Osteoblast (primary cell): Measurements from ENCODE around the gene LAG3. TPM values are rescaled to one million over a fixed set of nuclear protein-coding genes. Genes with fewer than 3 reads are reported as not detected.

Experiments
- DNase-seq: peaks from one replicate; pipeline ENCODE4 v3.0.0; 2011; ENCODE audit warnings: low spot score, mixed read lengths; ENCODE audit not compliant: insufficient read length; ENCODE audit errors: missing footprints
- H2AFZ ChIP-seq: 2 replicates; pipeline ENCODE4 v1.6.0; 2011; ENCODE audit warnings: mild to moderate bottlenecking, low read length
- H3K27ac ChIP-seq: 2 replicates; pipeline ENCODE4 v1.5.1; 2011; ENCODE audit warnings: mild to moderate bottlenecking, low read depth, low read length, moderate library complexity
- H3K27me3 ChIP-seq: 2 replicates; pipeline ENCODE4 v1.6.0; 2012; ENCODE audit warnings: mild to moderate bottlenecking, control low read depth, inconsistent platforms, low read length, moderate library complexity; ENCODE audit not compliant: insufficient read depth
- H3K36me3 ChIP-seq: 2 replicates; pipeline ENCODE4 v1.5.1; 2011; ENCODE audit warnings: mild to moderate bottlenecking, low read length, control low read depth, moderate library complexity; ENCODE audit not compliant: insufficient read depth
- H3K4me1 ChIP-seq: 2 replicates; pipeline ENCODE4 v1.5.1; 2011; ENCODE audit warnings: mild to moderate bottlenecking, low read length, control low read depth, moderate library complexity; ENCODE audit not compliant: insufficient read depth
- H3K4me2 ChIP-seq: 2 replicates; pipeline ENCODE4 v1.6.0; 2011; ENCODE audit warnings: mild to moderate bottlenecking, low read length; ENCODE audit not compliant: insufficient read depth
- H3K4me3 ChIP-seq: fragments of 200-600 bp; sonication (generic); 3 replicates; pipeline ENCODE4 v1.5.1; 2012; ENCODE audit warnings: mild to moderate bottlenecking, low read length, inconsistent platforms; ENCODE audit not compliant: insufficient read depth
- H3K79me2 ChIP-seq: 2 replicates; pipeline ENCODE4 v1.6.0; 2012; ENCODE audit warnings: mild to moderate bottlenecking, low read length, control low read depth, inconsistent platforms; ENCODE audit not compliant: insufficient read depth
- H3K9me3 ChIP-seq: 2 replicates; pipeline ENCODE4 v1.5.1; 2011; ENCODE audit warnings: low read depth, low read length, control low read depth
- H4K20me1 ChIP-seq: 2 replicates; pipeline ENCODE4 v1.6.0; 2012; ENCODE audit warnings: mild to moderate bottlenecking, low read length, control low read depth; ENCODE audit not compliant: insufficient read depth
- total RNA-seq: library from RNA; depleted of rRNA; stranded (reverse); fragments of >200 nt; gene quantifications from 2 replicates; pipeline ENCODE4 v1.2.3, GENCODE V29; 2012
- TF ChIP-seq, protein P1 (sequence below): IDR thresholded peaks from 2 replicates; pipeline ENCODE4 v1.5.1; 2011; ENCODE audit warnings: mild to moderate bottlenecking, low read depth, low read length, moderate library complexity; ENCODE audit errors: extremely low read depth

The LAG3 gene
- total RNA-seq, 1 donor: not detected

DNA sequence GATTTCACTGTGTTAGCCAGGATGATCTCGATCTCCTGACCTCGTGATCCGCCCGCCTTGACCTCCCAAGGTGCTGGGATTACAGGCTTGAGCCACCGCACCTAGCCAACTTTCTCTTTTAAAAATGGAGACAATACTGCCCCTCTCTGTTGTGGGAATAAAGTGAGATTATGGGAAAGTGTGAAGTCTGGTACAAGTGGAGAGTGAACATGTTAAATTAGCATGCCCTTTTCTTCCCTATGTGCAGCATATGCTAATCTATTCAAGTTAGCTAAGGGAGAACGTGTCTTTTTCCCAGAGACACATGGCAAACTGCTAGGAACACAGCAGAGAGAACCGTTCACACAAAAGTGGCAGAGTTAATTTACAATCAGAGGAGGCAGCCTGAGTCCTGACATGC is 47.0 kb upstream of the LAG3 start:
- TF ChIP-seq, protein P1, sequence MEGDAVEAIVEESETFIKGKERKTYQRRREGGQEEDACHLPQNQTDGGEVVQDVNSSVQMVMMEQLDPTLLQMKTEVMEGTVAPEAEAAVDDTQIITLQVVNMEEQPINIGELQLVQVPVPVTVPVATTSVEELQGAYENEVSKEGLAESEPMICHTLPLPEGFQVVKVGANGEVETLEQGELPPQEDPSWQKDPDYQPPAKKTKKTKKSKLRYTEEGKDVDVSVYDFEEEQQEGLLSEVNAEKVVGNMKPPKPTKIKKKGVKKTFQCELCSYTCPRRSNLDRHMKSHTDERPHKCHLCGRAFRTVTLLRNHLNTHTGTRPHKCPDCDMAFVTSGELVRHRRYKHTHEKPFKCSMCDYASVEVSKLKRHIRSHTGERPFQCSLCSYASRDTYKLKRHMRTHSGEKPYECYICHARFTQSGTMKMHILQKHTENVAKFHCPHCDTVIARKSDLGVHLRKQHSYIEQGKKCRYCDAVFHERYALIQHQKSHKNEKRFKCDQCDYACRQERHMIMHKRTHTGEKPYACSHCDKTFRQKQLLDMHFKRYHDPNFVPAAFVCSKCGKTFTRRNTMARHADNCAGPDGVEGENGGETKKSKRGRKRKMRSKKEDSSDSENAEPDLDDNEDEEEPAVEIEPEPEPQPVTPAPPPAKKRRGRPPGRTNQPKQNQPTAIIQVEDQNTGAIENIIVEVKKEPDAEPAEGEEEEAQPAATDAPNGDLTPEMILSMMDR: no peak

DNA sequence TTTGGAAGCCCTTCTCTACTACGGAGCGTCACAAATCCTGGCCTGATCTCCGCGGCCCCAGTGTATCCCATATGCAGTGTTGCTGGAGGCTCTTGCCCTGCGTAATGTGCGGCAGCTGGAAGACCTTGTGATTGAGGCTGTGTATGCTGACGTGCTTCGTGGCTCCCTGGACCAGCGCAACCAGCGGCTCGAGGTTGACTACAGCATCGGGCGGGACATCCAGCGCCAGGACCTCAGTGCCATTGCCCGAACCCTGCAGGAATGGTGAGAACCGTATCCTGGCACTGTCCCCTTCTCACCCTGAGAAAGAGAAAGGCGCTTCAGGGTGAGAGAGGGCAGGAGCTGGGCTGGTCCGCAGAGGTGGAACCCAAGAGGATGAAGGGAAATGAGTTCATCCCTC is 43.1 kb upstream of the LAG3 start:
- Histone ChIP-seq H3K27me3 (no peaks in the 10 kb centered on the region), H3K9me3 (no peaks in the 10 kb centered on the region), H3K4me1 (peaks cover 8% of the 10 kb centered on the region), H3K79me2 (peaks cover 14% of the 10 kb centered on the region), H3K4me2 (no peak overlapping the region), H2AFZ (no peak overlapping the region), H3K36me3 (peaks cover 54% of the 10 kb centered on the region), H3K27ac (no peak overlapping the region), H4K20me1 (no peaks in the 10 kb centered on the region), H3K4me3 (no peak overlapping the region)
- no peak for DNase-seq
- TF ChIP-seq, protein P1: no peak

More for the DNA sequence above, 47.0 kb upstream of the LAG3 start:
- Histone ChIP-seq H3K27ac (no peak overlapping the region), H3K27me3 (no peaks in the 10 kb centered on the region), H3K4me3 (no peak overlapping the region), H3K4me2 (no peak overlapping the region), H4K20me1 (no peaks in the 10 kb centered on the region), H3K79me2 (peaks cover 17% of the 10 kb centered on the region), H3K4me1 (peaks cover 9% of the 10 kb centered on the region), H3K36me3 (peaks cover 33% of the 10 kb centered on the region), H2AFZ (no peak overlapping the region), H3K9me3 (no peaks in the 10 kb centered on the region)
- DNase-seq: no peak

DNA sequence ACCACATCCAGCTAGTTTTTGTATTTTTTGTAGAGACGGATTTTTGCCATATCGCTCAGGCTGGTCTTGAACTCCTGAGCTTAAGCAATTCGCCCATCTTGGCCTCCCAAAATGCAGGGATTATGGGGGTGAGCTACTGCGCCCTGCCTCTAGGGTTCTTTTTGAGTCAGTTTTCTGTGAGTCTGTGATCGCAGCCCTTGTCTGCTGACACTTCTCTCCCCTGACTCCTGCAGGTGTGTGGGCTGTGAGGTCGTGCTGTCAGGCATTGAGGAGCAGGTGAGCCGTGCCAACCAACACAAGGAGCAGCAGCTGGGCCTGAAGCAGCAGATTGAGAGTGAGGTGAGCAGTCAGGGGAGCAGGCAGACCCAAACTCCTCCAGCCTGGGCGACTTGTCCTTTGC is 42.2 kb upstream of the LAG3 start:
- H3K4me2 ChIP-seq: no peak overlapping the region
- no peaks in the 10 kb centered on the region for H3K9me3 ChIP-seq
- H2AFZ ChIP-seq: no peak overlapping the region
- no peak overlapping the region for H3K27ac ChIP-seq
- H3K4me3 ChIP-seq: no peak overlapping the region
- H3K27me3 ChIP-seq: no peaks in the 10 kb centered on the region
- TF ChIP-seq, protein P1: no peak
- no peaks in the 10 kb centered on the region for H4K20me1 ChIP-seq
- H3K4me1 ChIP-seq: no peaks in the 10 kb centered on the region
- peaks cover 6% of the 10 kb centered on the region for H3K79me2 ChIP-seq
- no peak for DNase-seq
- peaks cover 62% of the 10 kb centered on the region for H3K36me3 ChIP-seq

DNA sequence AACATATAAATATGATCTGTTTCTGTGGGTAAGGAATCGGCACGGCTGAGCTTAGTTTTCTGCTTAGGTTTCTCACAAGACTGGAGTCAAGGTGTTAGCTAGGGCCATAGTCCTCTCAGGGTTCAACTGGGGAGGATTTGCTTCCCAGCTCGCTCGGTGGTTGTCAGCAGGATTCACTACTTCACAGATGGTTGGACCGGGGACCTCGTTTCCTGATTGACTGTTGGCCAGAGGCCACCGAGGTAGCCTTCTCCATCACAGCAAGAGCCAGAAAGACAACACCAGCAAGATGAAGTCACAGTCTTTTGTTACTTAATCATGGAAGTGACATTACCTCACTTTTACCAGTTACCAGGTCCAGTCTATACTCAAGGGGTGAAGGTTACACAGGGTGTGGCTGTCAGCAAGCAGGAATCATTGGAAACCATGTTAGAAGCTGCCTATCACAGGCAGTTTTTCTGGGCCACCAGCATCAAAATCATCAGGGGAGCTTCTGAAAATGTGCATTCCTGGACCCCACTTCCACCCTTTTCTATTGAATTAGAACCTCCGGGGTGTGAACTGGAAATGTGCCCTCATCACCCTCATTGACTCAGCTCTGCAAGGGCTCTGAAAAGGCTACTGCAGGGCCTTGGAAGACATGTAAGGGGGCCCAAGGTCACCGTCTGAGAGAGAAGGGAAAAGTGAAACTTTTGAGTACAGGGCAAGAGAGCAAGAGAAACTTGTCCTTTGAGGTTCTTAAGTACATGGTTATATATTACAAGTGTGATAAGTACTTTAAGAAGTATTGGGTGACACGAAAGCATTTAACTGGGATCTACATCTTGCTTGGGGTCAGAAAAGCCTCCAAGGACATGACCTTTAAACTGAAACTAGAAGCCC is 37.6 kb upstream of the LAG3 start:
- Histone ChIP-seq H3K27me3 (no peaks in the 10 kb centered on the region), H3K4me1 (peaks cover 11% of the 10 kb centered on the region), H3K4me2 (no peak overlapping the region), H2AFZ (no peak overlapping the region), H4K20me1 (no peaks in the 10 kb centered on the region), H3K27ac (no peak overlapping the region), H3K9me3 (no peaks in the 10 kb centered on the region), H3K79me2 (no peaks in the 10 kb centered on the region), H3K4me3 (no peak overlapping the region), H3K36me3 (peaks cover 35% of the 10 kb centered on the region)
- TF ChIP-seq, protein P1: no peak
- DNase-seq: no peak
